GM19463 (cell line): ENCODE measurements around the gene SUFU.
A peak's percentile ranks its signal among the peaks of the same experiment; 100 is the strongest.

Source experiments
- ATAC-seq: cut with Tn5 transposase; IDR thresholded peaks from one replicate; pipeline ENCODE4 v1.9.1; 2021; ENCODE audit warnings: mild to moderate bottlenecking, moderate library complexity; ENCODE audit not compliant: unreplicated experiment

Gene SUFU

GRCh38 chr10:102647443-102648268, 143.9 kb downstream of the SUFU start:
- no peak for ATAC-seq

- ATAC-seq, result no peak
Observed at GRCh38 chr10:102648269-102648888, 144.6 kb downstream of the SUFU start.

- ATAC-seq, result no peak
Observed at GRCh38 chr10:102648889-102649796, 145.4 kb downstream of the SUFU start.

GRCh38 chr10:102649797-102650654, 146.3 kb downstream of the SUFU start:
- no peak for ATAC-seq

- no peak for ATAC-seq
Observed at GRCh38 chr10:102650655-102651454, 147.1 kb downstream of the SUFU start.

GRCh38 chr10:102651455-102652169, 147.8 kb downstream of the SUFU start:
- ATAC-seq, result no peak

- peak; percentile 42 for ATAC-seq
Observed at GRCh38 chr10:102652170-102652916, 148.6 kb downstream of the SUFU start.

GRCh38 chr10:102653060-102653459, 149.3 kb downstream of the SUFU start:
- no peak for ATAC-seq

GRCh38 chr10:102654566-102654965, 150.8 kb downstream of the SUFU start:
- ATAC-seq, result no peak

- no peak for ATAC-seq
Observed at GRCh38 chr10:102654969-102655368, 151.2 kb downstream of the SUFU start.

GRCh38 chr10:102656026-102656425, 152.3 kb downstream of the SUFU start:
- ATAC-seq, result no peak

- no peak for ATAC-seq
Observed at GRCh38 chr10:102656791-102657371, 153.1 kb downstream of the SUFU start.

GRCh38 chr10:102657451-102657850, 153.7 kb downstream of the SUFU start:
- no peak for ATAC-seq

GRCh38 chr10:102657984-102658724, 154.4 kb downstream of the SUFU start:
- no peak for ATAC-seq

GRCh38 chr10:102658802-102659201, 155.0 kb downstream of the SUFU start:
- no peak for ATAC-seq

- ATAC-seq, result peak; percentile 87
Observed at GRCh38 chr10:102660888-102661657, 157.3 kb downstream of the SUFU start.

GRCh38 chr10:102661658-102662028, 157.9 kb downstream of the SUFU start:
- ATAC-seq, result peak; percentile 6
